NCI-H187 (cell line): ENCODE data around the gene SPRR4.

Experiments
- DNase-seq, 2 experiments: peaks; one replicate each; lab custom pipeline; 2025; lab: John Stamatoyannopoulos, UW

The SPRR4 gene, protein sequence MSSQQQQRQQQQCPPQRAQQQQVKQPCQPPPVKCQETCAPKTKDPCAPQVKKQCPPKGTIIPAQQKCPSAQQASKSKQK

DNA sequence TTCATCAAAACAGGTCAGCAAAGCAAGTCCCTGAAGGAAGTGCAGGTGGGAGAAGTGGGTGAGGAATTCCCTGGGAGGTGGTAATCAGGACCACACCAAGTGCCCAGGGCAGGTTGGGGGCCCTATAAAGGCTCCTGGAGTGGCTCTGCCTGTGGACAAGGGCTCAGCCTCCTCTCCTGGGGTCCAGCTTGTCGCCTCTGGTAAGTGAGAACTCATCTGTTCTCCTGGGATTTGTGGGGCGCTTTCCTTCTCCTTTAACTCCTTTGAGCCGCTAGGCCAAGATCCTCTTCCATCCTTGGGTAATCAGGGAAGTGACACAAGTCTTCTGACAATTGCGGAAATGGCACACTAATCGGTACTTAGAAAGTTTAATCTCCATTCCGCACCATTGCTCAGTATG, at the start of gene SPRR4:
SPRR4 (plus strand) TSS at position 154 of the 400 bp plus-strand sequence. CDS start 1,243 bp downstream, outside the sequence.
- no peak for DNase-seq

DNA sequence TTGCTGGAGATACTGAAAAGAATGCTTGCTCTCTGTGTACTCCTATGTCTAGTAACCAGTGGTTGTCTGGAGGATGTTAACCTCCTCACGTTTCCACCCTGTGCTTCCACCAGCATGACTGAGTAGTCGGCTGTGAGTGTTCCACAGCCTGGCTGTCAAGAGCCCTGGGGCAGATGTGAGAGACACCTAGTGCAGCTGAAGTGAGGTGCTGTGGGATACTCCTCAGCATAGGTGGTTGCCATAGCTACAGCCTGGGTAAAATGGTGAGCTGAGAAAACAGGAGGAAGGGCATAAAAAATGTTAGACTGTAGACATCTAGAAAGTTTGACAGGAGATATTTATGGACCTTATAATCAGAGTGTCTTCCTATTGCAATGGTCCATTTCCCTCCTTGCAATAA, 46.3 kb upstream of the SPRR4 start:
- peak; percentile 45 to 84 for DNase-seq

DNA sequence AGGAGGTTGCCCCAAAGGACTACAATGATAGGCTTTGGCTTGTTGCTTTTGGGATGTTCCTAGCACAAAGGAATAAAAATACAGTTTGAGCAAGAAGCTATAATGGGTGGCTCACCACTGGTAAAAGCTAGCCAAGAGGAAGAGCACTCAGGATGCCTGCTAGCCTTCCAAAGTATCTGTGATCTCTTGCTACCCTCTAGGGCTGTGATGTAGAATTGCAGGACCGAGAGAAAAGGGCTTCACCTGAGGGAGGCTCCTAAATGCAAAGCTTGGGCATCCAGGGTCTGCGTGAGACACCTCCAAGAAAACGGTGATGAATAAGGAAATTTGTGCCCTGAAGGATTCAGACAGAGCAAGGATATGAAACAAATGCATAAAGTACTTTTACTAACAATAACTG, 44.4 kb upstream of the SPRR4 start:
- DNase-seq: no peak

DNA sequence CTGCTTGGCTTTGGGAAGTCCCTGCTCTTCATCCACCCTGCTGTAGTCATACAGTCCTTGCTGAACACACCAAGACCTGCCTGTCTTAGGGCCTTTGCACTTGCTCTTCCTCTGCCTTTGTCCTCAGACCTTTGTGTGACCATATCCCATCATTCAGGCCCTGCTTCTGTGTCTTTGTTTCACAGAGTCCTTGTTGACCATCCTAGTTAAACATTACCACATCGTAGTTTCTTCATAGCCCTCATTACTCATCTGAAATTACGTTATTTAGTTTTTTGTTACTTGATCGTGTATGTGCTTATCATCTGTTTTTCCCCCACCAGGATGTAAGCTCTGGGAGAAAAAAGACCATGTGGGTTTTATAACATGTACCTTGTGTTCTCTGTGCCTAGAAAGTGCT, 41.8 kb upstream of the SPRR4 start:
- no peak for DNase-seq

DNA sequence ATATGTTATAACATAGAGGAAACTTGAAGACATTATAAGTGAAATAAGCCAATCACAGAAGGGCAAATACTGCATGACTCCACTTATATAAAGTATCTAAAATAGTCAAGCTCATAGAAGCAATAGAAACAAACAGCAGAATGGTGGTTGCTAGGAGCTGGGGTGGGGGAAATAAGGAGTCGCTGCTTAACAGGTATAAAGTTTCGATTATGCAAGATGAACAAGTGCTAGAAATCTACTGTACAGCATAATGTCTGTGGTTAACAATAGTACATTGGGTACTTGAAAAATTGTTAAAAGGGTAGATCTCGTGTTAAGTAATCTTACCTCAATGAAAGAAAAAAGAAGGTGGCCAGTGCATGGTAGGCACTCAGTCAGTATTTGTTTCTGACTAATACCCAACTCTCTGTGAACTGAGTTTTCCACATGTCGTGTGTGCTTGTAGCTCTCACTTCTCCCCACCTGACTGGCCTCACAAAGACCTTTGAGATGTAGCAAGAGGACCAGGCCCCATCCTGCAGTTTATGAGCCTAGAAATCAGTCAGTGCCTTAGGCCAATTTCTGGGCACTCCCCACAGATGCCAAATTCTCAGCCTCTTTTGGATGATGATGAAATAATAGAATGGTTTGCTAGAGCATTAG, 38.2 kb upstream of the SPRR4 start:
- DNase-seq: peak in 1 of 2 experiments; percentile 62

DNA sequence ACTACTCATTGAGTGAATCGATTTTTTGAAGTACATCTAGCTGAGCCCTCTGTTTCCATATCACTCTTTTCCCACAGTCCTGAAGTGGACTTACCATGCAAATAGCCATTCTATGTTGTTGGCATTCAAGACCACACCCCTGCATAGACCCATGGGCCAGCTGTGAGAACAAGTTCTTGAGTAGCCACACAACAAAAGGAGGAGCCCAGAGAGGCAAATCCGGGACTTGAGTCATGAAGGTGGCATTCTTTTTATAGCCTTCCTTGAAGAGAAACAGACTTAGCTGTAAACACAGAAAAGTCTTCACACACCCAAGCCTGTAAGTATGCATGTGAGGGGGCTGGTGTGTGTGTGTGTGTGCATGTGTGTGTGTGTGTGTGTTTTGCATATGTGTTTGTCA, 37.3 kb upstream of the SPRR4 start:
- DNase-seq: no peak

DNA sequence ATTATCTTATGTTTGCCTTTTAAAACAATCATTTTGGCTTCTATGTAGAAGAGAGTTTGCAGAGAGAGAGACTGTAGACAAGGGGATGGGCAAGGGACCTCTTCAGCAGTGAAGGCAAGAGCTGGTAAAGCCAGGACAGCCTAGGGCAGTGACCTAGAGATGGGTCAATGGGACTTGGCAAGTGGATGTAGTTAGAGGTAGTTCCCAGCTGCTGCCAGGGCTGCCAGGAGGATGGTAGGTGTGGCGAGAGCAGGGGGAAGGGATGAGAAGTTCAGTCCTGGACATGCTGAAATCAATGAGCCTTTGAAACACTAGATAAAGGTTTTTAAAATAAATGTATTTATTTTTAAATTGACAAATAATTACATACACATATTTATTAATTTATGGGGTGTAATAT, 29.8 kb upstream of the SPRR4 start:
- DNase-seq: no peak

DNA sequence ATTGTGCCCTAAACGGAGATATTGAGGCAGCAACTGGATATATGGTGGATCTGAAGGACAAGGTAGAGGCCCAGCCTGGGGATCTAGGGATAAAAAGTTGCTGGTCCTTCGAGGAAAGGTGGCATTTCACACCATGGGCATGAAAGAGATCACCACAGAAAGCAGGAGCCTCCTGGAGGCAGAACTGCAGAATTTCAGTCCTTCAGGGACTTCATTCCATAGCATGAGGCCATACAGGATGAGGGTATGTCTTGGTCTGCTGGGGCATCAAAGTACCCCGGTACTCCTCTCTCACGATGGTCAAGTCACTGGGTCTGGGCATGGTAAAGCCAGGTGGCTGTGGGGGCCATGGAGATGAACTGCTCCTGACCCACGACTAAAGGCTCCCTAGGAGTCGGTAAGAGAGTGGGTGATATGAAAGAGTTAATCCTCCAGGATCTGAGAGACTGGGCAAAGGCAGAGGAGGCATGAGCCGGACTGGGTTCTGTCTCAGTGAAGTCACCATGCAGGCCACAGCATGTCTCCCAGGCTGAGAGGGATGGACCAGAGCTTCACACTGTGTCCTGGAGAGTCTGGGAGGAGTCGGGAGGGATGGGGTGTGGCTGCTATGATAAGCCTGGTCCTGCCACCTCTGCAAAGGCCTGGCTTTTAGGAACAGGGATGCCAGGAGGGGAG, 29.3 kb upstream of the SPRR4 start:
- DNase-seq: no peak

DNA sequence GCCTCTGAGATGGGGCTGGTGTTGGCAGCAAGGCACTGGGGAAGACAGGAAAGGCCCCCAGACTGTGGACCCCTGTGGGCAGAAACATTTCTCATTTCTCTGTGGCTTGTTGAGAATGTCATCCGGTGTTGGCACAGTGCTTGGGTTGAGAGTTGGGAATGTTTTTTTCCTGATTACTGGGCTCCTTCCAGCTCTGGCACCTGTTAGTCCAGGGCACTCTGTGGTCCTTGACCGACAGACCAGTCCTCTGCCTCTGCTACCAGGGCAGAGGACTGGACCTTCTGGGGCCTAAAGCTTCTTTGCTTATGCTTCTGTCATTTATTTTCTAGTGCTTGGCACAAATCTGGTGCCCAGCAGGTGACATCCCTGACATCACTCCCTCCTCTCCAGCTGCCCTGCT, 28.3 kb upstream of the SPRR4 start:
- no peak for DNase-seq

DNA sequence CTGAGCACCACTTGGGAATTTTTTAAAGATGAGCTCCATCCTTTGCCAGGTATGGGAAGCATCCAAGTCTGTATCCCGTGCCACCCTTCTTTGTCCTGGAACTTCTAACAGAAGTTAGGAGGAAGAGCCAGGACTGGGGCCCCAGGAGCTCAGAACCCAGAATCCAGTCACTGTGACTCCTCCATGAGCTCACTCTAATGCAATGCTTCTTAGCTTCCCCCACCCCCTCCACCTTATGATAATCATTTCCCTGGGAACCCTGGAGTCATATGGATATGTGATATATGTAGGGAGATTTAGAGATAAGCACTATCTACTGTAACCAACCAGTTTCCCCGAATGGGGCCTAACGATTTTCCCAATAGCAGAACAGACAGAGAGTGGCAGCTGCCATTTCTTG, 24.2 kb upstream of the SPRR4 start:
- DNase-seq: no peak

DNA sequence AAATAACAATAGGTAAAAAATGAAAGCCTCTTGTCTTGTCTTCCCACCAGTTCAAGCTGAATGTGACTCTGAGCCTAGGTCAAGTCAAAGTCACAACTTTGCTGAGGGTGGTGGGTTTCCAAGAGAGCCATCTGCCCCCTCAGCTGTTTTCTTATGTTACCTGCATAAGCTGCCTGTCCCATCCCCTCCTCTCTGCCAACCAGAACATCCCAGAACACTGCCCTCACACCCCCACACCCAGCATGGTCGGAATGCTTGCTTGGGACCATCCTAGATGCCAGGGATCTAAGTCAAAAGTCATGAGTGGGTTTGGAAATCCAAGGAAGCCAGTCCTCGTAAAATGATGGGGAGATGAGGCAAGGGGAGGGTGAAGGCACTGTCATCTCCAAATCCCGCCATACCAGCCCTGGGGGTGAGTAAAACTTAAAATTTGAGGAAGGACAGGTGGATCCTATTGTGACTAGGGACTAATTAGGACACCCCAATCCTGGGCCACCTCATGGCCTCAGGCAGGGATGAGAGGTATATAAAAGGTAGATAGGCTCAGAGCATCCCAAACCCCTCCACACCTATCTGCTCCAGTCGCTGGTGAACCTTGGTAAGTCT, 23.7 kb upstream of the SPRR4 start, which contains the start of gene SPRR5:
SPRR5 (plus strand) TSS at position 556 of the 606 bp plus-strand sequence. CDS start 1,349 bp downstream, outside the sequence.
- DNase-seq: no peak

DNA sequence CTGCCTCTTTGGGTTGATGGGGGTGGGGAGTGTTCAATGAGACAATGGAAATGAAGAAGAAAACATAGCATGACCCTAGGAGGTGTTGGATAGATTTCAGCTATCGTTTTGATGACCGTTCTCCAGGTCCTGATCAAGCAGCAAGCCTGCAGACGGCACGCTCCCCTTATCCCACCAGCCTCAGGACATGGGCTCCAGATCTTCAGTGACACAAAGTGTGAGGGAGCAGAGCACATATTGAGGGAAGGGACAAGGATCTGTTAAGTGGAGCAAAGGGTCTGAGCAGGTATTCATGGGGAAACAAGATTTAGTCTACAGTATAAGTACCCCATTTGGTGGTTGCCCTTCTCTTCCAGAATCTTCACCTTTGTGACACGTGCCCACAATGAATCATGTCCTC, 18.7 kb upstream of the SPRR4 start:
- DNase-seq: no peak

DNA sequence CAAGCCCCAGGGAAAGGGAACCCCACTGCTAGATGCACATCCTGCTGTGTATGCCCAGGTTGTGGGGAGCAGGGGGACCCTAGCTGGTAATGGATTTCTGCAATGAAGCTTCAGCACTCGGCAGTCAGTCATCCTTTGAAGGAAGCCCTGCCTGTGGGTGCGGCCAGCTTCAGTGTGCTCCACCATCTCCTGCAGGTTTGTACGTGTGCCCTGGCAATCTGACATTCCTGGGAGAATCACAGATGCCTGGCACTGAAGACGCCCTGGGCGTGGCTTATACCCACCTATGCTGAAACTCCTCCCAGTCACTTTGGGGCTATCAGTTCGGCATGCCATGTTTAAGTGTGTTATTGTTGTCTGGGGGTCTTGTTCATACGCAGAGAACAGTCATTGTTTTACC, 16.7 kb upstream of the SPRR4 start:
- DNase-seq: no peak

DNA sequence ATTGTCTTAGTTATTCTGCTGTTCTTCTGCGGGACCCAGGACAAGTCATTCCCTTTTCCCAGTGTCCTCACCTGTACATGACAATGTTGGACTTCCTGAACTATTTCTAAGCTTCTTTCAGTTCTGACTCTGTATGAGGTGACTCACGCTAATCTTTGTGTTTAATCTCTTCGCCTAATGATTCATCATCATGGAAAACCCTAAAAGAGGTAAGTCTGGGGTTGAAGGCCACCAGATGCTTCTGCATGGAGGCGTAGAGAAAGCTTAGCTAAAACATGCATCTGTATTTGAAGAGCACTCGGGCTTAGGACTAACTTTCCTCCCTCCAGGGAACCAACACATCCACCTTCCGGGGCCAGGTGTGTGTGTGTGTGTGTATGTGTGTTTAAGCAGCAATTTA, 16.0 kb upstream of the SPRR4 start:
- no peak for DNase-seq

DNA sequence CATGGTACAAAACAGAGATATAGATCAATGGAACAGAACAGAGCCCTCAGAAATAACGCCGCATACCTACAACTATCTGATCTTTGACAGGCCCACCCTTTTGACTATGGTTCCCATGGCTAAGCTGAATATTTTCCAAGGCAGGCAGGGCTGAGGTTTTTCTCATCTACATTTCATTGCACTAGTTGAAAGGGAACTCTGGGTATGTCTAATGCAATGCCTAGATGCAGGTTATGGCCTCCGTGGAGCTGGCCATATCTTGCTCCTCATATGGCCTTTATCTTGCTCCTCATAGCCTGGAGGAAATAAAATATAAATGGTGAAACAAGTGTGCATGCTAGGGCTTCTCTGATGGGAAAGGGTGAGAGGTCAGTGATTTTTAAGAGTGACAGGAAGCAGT, 12.9 kb upstream of the SPRR4 start:
- DNase-seq: no peak

DNA sequence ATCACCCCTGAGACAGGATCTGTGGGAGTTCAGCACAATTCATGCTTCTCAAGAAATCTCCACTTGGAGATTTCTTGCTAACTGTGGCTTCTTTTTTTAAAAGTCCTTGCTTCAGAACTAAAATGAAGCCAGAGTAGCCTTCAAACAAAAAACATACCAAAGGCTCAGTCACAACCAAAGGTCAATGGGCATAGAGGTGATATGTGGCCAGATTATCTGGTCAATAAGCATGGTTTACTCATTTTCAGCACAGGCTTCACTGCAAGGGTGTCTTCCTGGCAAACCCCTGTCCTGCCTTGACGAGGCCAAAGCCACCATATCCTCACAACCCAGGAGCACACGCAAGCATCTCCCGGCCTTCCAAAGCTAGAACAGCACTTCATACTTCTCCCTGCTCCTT, 11.2 kb upstream of the SPRR4 start:
- DNase-seq: no peak

DNA sequence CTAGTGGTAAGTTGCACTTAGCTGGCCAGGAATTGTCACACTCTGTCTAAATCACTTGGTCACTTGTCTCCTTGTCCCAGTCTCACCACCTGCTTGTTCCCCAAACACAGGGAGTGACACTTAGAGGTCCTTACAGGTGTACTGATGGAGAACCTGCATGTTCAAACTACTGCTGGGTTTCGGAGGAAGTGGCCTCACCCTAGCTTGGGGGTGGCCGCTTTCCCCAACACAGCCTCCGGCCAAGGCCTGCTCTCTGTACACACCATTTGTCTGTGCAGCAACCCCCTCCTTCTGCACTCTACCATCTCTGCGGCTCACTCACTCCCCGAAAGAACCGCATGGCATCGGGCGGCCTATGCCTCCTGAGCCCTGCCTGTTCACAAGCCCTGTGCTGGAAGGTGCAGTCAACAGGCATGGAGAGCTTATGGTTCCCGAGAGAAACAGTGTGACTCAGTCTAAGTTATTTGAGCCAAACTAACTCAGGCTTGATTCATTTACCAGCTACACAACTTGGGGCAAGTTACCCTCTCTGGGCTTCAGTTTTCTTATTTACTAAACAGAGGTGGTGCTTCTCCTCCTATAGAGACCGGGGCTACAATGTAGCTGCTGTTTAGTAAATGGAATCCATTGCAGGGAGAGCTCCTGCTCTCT, 10.5 kb upstream of the SPRR4 start:
- no peak for DNase-seq

DNA sequence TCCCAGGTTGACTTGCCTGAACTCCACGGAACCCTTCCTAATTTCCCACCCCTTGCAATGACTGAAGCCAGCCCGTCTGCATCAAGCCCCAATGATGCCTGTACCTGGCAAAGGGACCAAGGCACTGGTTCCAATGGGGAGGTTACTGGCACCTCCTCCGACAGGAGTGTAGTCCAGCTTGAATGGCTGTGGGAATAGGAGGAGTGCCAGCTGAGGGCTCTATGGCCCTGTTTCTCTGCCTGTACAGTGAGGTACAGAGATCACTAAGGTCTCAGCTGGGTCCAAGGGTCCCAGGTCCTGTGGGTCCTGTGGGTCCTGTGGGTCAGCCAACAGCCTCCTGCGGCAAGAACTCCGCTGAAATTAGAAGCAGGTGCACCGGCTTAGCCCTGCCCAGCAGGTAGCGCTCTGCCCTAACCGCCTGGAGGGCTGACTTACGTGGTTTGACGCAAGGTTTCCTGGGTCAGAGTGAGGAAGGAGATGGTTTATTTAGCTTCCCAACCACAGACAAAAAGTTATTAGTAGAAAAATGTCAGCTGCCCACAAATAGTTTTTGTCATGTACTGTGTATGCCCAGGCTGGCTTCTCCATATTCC, 9.9 kb upstream of the SPRR4 start:
- no peak for DNase-seq

DNA sequence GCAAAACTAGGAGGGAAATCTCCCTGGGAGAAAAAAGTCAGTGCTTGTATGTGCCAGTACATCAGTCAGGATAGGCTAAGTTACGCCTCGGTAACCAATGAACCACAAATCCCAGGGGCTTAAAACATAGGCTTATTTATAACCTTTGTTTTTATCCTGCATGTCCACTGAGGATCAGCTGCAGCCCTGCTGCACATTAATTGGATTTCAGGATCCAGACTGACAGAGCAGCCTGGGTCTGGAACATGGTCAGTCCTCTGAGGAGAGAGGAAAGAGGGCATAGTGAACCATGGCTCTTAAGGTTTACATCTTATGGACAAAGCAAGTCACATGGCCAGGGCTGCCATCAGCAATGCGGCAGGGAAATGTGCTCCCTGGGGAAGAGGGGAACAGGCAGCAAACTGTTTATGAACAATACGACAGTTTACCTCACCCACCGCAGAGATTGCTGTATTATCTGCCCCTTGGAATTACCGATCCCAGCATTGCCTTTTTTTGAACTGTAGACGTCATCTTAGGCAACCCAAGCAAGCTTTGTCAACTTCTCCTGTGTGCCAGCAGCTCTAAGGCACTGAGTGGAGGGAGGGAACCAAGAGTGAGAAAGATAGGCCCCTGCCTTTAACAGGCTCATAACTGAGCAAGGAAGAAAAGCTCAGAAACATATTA, 9.1 kb upstream of the SPRR4 start:
- no peak for DNase-seq

DNA sequence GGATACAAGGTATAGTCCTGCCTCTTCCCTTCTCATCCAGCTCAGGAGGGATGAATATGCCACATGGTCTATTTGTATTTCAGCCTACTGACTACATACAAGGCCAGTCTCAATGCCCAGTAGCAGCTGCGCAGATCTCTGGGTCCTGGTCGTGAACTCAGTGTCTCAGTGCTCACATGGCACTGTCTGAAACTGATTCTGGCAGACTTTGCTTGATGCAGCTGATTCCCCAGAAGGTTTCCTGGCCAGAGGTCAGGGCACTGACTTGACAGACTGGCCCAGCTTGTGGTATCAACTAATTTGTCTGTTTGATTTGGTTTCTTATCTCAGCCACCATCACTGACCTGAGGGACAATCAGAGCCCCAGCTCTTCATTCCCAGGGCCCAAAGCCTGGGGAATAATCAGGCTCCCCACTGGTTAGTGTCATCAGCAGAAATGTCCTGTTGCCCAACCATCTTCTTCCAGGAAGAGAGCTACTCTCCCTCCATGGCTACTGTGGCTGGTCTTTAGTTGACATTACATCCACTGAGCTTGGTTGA, 7.5 kb upstream of the SPRR4 start:
- DNase-seq: no peak

DNA sequence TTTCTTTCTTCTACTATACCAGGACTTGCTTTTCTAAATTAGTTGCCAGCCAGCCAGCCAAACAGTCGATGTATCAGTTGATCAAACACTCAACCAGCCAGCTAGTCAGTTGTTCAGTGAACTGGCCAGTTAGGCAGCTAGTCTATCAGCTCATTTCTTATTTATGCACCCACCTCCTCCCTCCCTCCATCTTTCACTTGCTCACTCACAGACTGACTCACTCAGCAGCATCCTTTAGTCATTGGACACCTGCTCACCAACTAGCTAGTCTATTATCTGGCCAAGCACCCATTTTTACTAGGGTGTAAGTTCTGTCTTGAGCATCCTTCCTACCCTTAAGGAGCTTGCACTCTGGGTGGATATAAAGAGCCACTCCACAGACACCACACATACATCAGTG, 5.9 kb upstream of the SPRR4 start:
- no peak for DNase-seq

DNA sequence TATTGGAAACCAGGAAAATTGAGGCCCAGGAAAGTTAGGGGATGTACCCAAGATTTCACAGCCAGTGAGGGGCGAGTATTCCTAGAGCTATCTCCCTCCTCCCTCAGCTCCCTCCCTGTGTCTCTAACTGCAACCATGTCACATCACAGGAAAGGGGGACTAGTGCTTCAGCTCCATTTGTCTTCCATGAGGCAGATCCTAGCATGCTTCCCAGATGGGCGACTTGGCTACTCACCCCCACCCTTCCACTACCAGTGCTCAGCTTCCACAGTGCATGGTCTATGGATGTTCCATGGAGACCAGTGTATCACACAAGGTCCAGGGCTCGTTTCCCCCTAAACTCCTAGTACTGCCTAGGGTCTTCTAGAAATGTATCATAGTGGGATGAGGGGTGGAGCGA, 4.6 kb upstream of the SPRR4 start:
- no peak for DNase-seq
